LHCN-M2 (cell line): ENCODE measurements around the gene CFAP20DC. TPM values are rescaled to one million over a fixed set of nuclear protein-coding genes. Genes with fewer than 3 reads are reported as not detected.
"Not testable (repeated sequence)": the region's sequence is repeated elsewhere in the genome, so short reads cannot be mapped to it uniquely, and the experiment has no call there.

Experiments used
- DNase-seq: peaks from one replicate; pipeline ENCODE4 v3.0.0-alpha.2; 2012; ENCODE audit warnings: low read depth
- total RNA-seq: library from RNA; depleted of rRNA; stranded (reverse); fragments of >200 nt; gene quantifications from 2 replicates; pipeline ENCODE4 v1.2.3, GENCODE V29; 2014

The CFAP20DC gene
- total RNA-seq, 1 experiment from 2014 or later, result 5.1 TPM

DNA sequence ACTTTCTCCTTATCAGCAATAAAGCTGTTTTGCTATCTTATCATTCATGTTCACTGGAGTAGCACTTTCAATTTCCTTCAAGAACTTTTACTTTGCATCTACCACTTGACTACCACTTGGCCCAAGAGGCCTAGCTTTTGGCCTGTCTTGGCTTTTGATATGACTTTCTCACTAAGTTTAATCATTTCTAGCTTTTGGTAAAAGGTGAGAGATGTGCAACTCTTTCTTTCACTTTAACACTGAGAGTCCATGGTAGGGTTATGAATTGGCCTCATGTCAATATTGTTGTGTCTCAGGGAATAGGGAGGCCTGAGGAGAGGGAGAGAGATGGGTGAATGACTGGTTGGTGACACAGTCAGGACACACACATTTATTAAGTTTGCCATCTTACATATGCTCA is 352.3 kb downstream of the CFAP20DC start:
- DNase-seq, result no peak

- DNase-seq, result not testable (repeated sequence)
Observed at GRCh38 chr3:58696813-58697212, 353.0 kb downstream of the CFAP20DC start.

DNA sequence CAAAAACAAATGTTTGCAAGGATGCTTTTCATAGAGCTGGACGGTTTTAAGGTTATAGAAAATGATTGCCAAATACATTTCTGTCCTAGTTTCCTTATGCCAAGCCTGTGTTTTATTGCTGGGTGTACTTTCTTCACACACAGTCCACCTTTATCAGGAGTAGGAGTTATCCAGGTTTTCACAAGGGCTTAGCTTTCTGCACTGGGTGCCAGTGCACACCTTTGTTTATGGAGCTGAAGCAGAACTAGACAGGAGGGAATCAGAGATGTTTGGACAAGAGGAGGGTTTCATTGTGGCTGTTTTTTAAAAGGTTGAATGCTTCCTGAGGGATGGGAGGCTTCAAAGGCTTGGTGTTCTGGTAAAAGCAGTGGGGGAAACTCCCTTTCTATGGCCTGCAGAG is 353.7 kb downstream of the CFAP20DC start:
- DNase-seq, result no peak

DNA sequence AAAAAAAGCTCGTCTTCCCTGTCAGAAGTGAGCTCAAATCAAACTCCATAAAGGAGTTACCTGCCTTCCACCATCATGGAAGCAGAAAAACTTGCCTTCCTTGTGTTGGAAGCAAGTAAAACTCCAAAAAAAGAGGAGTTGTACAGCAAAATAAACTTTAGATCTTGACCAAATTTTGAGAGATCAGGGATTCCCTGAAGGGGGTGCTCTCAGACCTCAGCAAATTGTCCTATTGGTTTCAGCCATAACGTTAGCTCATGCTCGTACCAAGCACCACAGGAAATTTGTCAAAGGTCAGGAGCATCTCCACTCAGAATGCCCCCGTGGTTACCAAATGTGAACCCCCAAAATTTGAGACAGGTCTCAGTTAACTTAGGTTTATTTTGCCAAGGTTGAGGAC is 354.5 kb downstream of the CFAP20DC start:
- DNase-seq, result not testable (repeated sequence)

DNA sequence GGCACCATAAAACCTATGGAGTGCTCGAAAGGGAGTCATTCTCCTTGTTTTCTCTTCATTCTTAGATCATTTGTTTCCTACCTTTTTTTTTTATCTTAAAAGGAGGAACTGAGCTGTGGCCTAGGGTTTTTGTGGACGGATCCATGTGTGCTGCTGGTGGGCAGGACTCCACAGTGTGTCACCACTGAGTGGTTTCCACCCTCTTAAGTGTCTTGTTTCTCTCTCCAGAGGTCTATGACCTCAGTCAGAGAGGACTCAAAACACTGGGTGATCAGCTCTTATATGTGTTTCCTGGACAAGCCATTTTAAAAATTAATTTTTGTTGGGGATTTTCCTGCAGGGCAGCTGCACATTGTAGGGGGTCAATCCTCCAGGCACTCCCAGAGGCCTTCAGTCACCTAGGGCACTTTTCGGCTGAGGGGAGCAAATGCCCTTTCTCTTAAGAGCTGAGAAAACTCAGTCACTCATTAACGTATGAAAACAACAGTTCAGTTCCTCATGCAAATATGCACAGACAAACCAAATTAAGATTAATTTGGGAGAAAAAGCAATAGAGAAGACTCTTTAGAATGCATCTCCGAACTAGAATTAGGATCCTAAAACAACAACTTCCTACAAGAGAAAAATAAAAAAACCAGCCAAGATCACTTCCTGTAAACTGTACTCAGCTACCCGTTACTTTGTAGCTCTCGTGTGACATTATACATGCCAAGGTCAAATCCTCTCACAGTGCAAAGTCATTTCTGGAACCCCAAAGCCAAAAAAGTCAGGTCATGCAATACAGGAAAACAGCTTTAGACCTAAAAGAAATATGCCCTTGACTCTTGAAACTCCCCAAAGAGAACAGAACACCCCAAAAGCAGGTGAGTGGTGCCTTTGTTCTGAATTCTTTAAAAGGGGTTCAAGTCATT is 355.6 kb downstream of the CFAP20DC start:
- no peak for DNase-seq

DNA sequence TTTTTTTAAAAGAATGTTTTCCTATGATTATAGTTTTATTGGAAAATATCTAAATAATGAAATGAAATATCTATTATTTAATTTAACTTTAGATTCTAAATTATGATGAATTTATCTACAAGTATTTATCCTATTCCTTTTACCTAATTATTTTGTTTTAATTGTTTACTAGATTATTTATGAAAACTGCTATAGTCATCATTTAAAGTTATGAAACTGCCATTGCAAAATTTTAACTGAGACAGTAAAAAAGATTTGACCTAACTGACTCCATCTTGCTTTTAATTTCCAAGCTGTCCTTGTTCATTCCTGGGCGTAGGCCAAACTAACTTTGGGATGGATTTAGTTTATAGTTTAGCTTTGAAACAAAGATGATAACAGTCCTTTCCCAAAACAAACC is 357.3 kb downstream of the CFAP20DC start:
- no peak for DNase-seq
